Measurements from ENCODE around the gene GAD1.

GAD1 gene

GRCh38 chr2:170816504-170817092, at the start of gene GAD1:
Gene GAD1, plus strand, starts transcription at chr2:170816887. Its CDS starts 1,705 bp downstream, at chr2:170818592.
- peak; percentile 29 for DNase-seq (ENCODE audit: low spot score)

GRCh38 chr2:170770008-170770605, 46.6 kb upstream of the GAD1 start, which contains the start of gene ERICH2:
Gene ERICH2, plus strand, starts transcription at chr2:170770378. Its CDS starts 304 bp downstream, at chr2:170770682.
- DNase-seq (ENCODE audit: low spot score) = peak; percentile 6

- peak; percentile 67 for DNase-seq (ENCODE audit: low spot score)
These were observed 45.9 kb upstream of the GAD1 start for GRCh38 chr2:170770606-170771420.

- no peak for DNase-seq (ENCODE audit: low spot score)
These were observed 45.2 kb upstream of the GAD1 start for GRCh38 chr2:170771421-170771937.

GRCh38 chr2:170772295-170772694, 44.4 kb upstream of the GAD1 start:
- no peak for DNase-seq (ENCODE audit: low spot score)

- no peak for DNase-seq (ENCODE audit: low spot score)
These were observed 42.6 kb upstream of the GAD1 start for GRCh38 chr2:170774074-170774473.

- DNase-seq (ENCODE audit: low spot score) = no peak
These were observed 37.8 kb upstream of the GAD1 start for GRCh38 chr2:170778900-170779299.

- no peak for DNase-seq (ENCODE audit: low spot score)
These were observed 37.4 kb upstream of the GAD1 start for GRCh38 chr2:170779304-170779703.

GRCh38 chr2:170782673-170783072, 34.0 kb upstream of the GAD1 start:
- DNase-seq (ENCODE audit: low spot score) = no peak

GRCh38 chr2:170783549-170783948, 33.1 kb upstream of the GAD1 start:
- no peak for DNase-seq (ENCODE audit: low spot score)

GRCh38 chr2:170798996-170799395, 17.7 kb upstream of the GAD1 start:
- DNase-seq (ENCODE audit: low spot score) = no peak

- DNase-seq (ENCODE audit: low spot score) = no peak
These were observed 10.1 kb upstream of the GAD1 start for GRCh38 chr2:170806548-170806947.

GRCh38 chr2:170812710-170813600, 3.7 kb upstream of the GAD1 start:
- DNase-seq (ENCODE audit: low spot score) = peak; percentile 46

GRCh38 chr2:170813611-170814532, 2.8 kb upstream of the GAD1 start:
- no peak for DNase-seq (ENCODE audit: low spot score)

- no peak for DNase-seq (ENCODE audit: low spot score)
These were observed 2.0 kb upstream of the GAD1 start for GRCh38 chr2:170814533-170815230.

- no peak for DNase-seq (ENCODE audit: low spot score)
These were observed 1.4 kb upstream of the GAD1 start for GRCh38 chr2:170815311-170815710.

GRCh38 chr2:170815746-170816503, 762 bp upstream of the GAD1 start:
- peak; percentile 54 for DNase-seq (ENCODE audit: low spot score)

GRCh38 chr2:170817093-170818035, 677 bp downstream of the GAD1 start:
- no peak for DNase-seq (ENCODE audit: low spot score)

Measured in CD4-positive, alpha-beta T cell treated with Interleukin-6 at 100 ng/mL for 8 hours (primary cell).